Parathyroid adenoma (tissue), 2 donors: ENCODE results near the gene PHC3.

ENCODE experiments used
- H2AFZ ChIP-seq: fragments of 300-600 bp; sonication (generic); one replicate; pipeline ENCODE4 v1.7.0; 2017; ENCODE audit warnings: antibody characterized with exemption, mild to moderate bottlenecking
- H3K27ac ChIP-seq: fragments of 300-600 bp; sonication (generic); one replicate; pipeline ENCODE4 v1.7.0; 2017
- H3K27me3 ChIP-seq: fragments of 300-600 bp; sonication (generic); one replicate; pipeline ENCODE4 v1.7.0; 2017; ENCODE audit warnings: low read length; ENCODE audit not compliant: control insufficient read depth, insufficient read depth
- H3K36me3 ChIP-seq: fragments of 300-600 bp; sonication (generic); one replicate; pipeline ENCODE4 v1.7.0; 2017; ENCODE audit warnings: low read length; ENCODE audit not compliant: control insufficient read depth, insufficient read depth
- H3K4me1 ChIP-seq: fragments of 300-600 bp; sonication (generic); one replicate; pipeline ENCODE4 v1.7.0; 2017; ENCODE audit warnings: control low read depth
- H3K4me2 ChIP-seq: fragments of 300-600 bp; sonication (generic); one replicate; pipeline ENCODE4 v1.7.0; 2017; ENCODE audit warnings: low read length
- H3K4me3 ChIP-seq: fragments of 300-600 bp; sonication (generic); one replicate; pipeline ENCODE4 v1.7.0; 2017; ENCODE audit warnings: low read depth, low read length
- H3K79me2 ChIP-seq: fragments of 300-600 bp; sonication (generic); one replicate; pipeline ENCODE4 v1.7.0; 2017; ENCODE audit warnings: control low read depth
- H3K9ac ChIP-seq: fragments of 300-600 bp; sonication (generic); one replicate; pipeline ENCODE4 v1.7.0; 2017; ENCODE audit warnings: mild to moderate bottlenecking
- H3K9me3 ChIP-seq: fragments of 300-600 bp; sonication (generic); one replicate; pipeline ENCODE4 v1.7.0; 2017; ENCODE audit warnings: low read length; ENCODE audit not compliant: control insufficient read depth
- CTCF ChIP-seq: fragments of 300-600 bp; sonication (generic); IDR thresholded peaks from one replicate; pipeline ENCODE4 v1.7.0; 2017; ENCODE audit warnings: antibody characterized with exemption, mild to moderate bottlenecking
- donor health status: primary hyperparathyroidism.

PHC3 gene

GRCh38 chr3:170058127-170058526, 123.4 kb downstream of the PHC3 start:
- Histone ChIP-seq H3K27me3 (no peaks in the 10 kb centered on the region), H3K27ac (peak overlapping the region; percentile 60), H3K9ac (no peak overlapping the region), H2AFZ (no peak overlapping the region), H3K4me3 (no peak overlapping the region), H3K36me3 (no peaks in the 10 kb centered on the region), H3K79me2 (peaks cover 63% of the 10 kb centered on the region), H3K9me3 (no peaks in the 10 kb centered on the region), H3K4me1 (peaks cover 37% of the 10 kb centered on the region), H3K4me2 (no peak overlapping the region)
- no peak for TF ChIP-seq CTCF

GRCh38 chr3:170057550-170057949, 124.0 kb downstream of the PHC3 start:
- peaks cover 39% of the 10 kb centered on the region for H3K4me1 ChIP-seq
- no peak for TF ChIP-seq CTCF
- peaks cover 61% of the 10 kb centered on the region for H3K79me2 ChIP-seq
- no peak overlapping the region for H3K9ac ChIP-seq
- no peaks in the 10 kb centered on the region for H3K9me3 ChIP-seq
- peak overlapping the region; percentile 3 for H3K4me2 ChIP-seq
- no peaks in the 10 kb centered on the region for H3K27me3 ChIP-seq
- no peaks in the 10 kb centered on the region for H3K36me3 ChIP-seq
- no peak overlapping the region for H3K4me3 ChIP-seq
- peak overlapping the region; percentile 60 for H3K27ac ChIP-seq
- no peak overlapping the region for H2AFZ ChIP-seq

GRCh38 chr3:170056710-170057454, 124.7 kb downstream of the PHC3 start:
- no peak overlapping the region for H3K4me3 ChIP-seq
- H3K79me2 ChIP-seq: peaks cover 61% of the 10 kb centered on the region
- H3K4me1 ChIP-seq: peaks cover 40% of the 10 kb centered on the region
- no peaks in the 10 kb centered on the region for H3K36me3 ChIP-seq
- H3K9me3 ChIP-seq: no peaks in the 10 kb centered on the region
- H3K9ac ChIP-seq: no peak overlapping the region
- TF ChIP-seq CTCF: no peak
- no peak overlapping the region for H2AFZ ChIP-seq
- H3K27me3 ChIP-seq: no peaks in the 10 kb centered on the region
- H3K27ac ChIP-seq: peak overlapping the region; percentile 60
- no peak overlapping the region for H3K4me2 ChIP-seq

GRCh38 chr3:170055209-170055608, 126.3 kb downstream of the PHC3 start:
- H3K27ac ChIP-seq: no peak overlapping the region
- H3K79me2 ChIP-seq: peaks cover 66% of the 10 kb centered on the region
- TF ChIP-seq CTCF: no peak
- no peak overlapping the region for H3K9ac ChIP-seq
- peaks cover 45% of the 10 kb centered on the region for H3K4me1 ChIP-seq
- H2AFZ ChIP-seq: no peak overlapping the region
- no peaks in the 10 kb centered on the region for H3K9me3 ChIP-seq
- H3K4me3 ChIP-seq: no peak overlapping the region
- H3K27me3 ChIP-seq: no peaks in the 10 kb centered on the region
- no peak overlapping the region for H3K4me2 ChIP-seq
- no peaks in the 10 kb centered on the region for H3K36me3 ChIP-seq

- no peak overlapping the region for H2AFZ ChIP-seq
- no peak overlapping the region for H3K9ac ChIP-seq
- no peaks in the 10 kb centered on the region for H3K27me3 ChIP-seq
- H3K4me1 ChIP-seq: peaks cover 50% of the 10 kb centered on the region
- H3K9me3 ChIP-seq: no peaks in the 10 kb centered on the region
- TF ChIP-seq CTCF: peak; percentile 43
- no peak overlapping the region for H3K27ac ChIP-seq
- no peak overlapping the region for H3K4me3 ChIP-seq
- peaks cover 60% of the 10 kb centered on the region for H3K79me2 ChIP-seq
- H3K4me2 ChIP-seq: no peak overlapping the region
- no peaks in the 10 kb centered on the region for H3K36me3 ChIP-seq
Observed at GRCh38 chr3:170054204-170054603, 127.3 kb downstream of the PHC3 start.
